K562 (cell line): ENCODE data around the gene STC2. TPM values are rescaled to one million over a fixed set of nuclear protein-coding genes. Genes with fewer than 3 reads are reported as not detected.
A peak's percentile ranks its signal among the peaks of the same experiment; 100 is the strongest.

Experiments
- CTBP1 ChIP-seq: fragments of 450-650 bp; IDR thresholded peaks from 2 replicates; pipeline ENCODE4 v1.6.1; 2016; ENCODE audit warnings: borderline replicate concordance
- GABPB2 ChIP-seq: fragments of 250-450 bp; sonication (Bioruptor Pico); conservative IDR thresholded peaks from 2 replicates; pipeline ENCODE4 v1.5.1; 2021; ENCODE audit warnings: mild to moderate bottlenecking
- IRF2 ChIP-seq: sonication (generic); formaldehyde crosslinking; IDR thresholded peaks from 2 replicates; pipeline ENCODE4 v1.8.1; 2022; ENCODE audit warnings: mild to moderate bottlenecking, missing genetic modification reagents
- LEF1 ChIP-seq: fragments of 450-650 bp; IDR thresholded peaks from 2 replicates; pipeline ENCODE4 v1.6.1; 2016; ENCODE audit warnings: mild to moderate bottlenecking
- MAZ ChIP-seq, 2 experiments: fragments of 450-650 bp in 1 of 2; sonication (generic) in 1 of 2; formaldehyde crosslinking; IDR thresholded peaks in 1 of 2; conservative IDR thresholded peaks in 1 of 2; 2 replicates each; pipeline versions ENCODE4 v1.4.0 to v1.5.0; 2020; ENCODE audit warnings: mild to moderate bottlenecking in 1 of 2, missing genetic modification reagents in 1 of 2
- MEF2D ChIP-seq: conservative IDR thresholded peaks from 2 replicates; pipeline ENCODE4 v1.6.1; 2016; ENCODE audit warnings: low read depth, missing genetic modification characterization, missing compliant biosample characterization
- PKNOX1 ChIP-seq: fragments of 450-650 bp; IDR thresholded peaks from 2 replicates; pipeline ENCODE4 v1.6.1; 2016
- PRDM10 ChIP-seq: fragments of 450-650 bp; IDR thresholded peaks from 2 replicates; pipeline ENCODE4 v1.6.1; 2018; ENCODE audit not compliant: partially characterized antibody
- RHOXF2B ChIP-seq: fragments of 250-450 bp; sonication (Bioruptor Pico); conservative IDR thresholded peaks from 2 replicates; pipeline ENCODE4 v1.5.1; 2021
- TCF15 ChIP-seq: fragments of 250-450 bp; sonication (Bioruptor Pico); IDR thresholded peaks from 2 replicates; pipeline ENCODE4 v1.8.0; 2022; ENCODE audit warnings: moderate library complexity, mild to moderate bottlenecking, inconsistent platforms
- ZNF449 ChIP-seq: fragments of 250-450 bp; sonication (Bioruptor Pico); IDR thresholded peaks from 2 replicates; pipeline ENCODE4 v1.8.0; 2022; ENCODE audit warnings: moderate library complexity, mild to moderate bottlenecking, inconsistent platforms
- ZZZ3 ChIP-seq: fragments of 450-650 bp; IDR thresholded peaks from 2 replicates; pipeline ENCODE4 v1.6.1; 2016; ENCODE audit warnings: antibody characterized with exemption, mild to moderate bottlenecking, moderate library complexity
- polyA plus RNA-seq, 8 experiments: library from polyadenylated mRNA; depleted of rRNA in 4 of 8; stranded (reverse) in 5 of 8; unstranded in 3 of 8; fragments of >200 nt; fragmentation: Nextera tagmentation in 2 of 8; fragmentation: Illumina TruSeq in 1 of 8; extraction: Ambion mirVana in 2 of 8; extraction: Trizol in 1 of 8; gene quantifications; 2 replicates each; pipeline versions ENCODE4 v1.2.1 to v1.2.3, GENCODE V29; 2011 to 2014; ENCODE audit warnings: inconsistent platforms in 1 of 8, missing spikeins in 1 of 8
- total RNA-seq, 7 experiments: library from RNA; depleted of rRNA in 6 of 7; stranded (reverse); fragments of >200 nt in 6 of 7; fragmentation: Illumina TruSeq in 2 of 7; extraction: Trizol in 2 of 7; gene quantifications; 2 replicates each; pipeline versions ENCODE4 v1.2.1 to v1.2.3, GENCODE V29; 2011 to 2021; ENCODE audit warnings: low replicate concordance in 1 of 7
- TF ChIP-seq, protein P1 (sequence below), 3 experiments: fragments of 200-800 bp in 1 of 3; fragments of 250-450 bp in 1 of 3; fragments of 450-650 bp in 1 of 3; sonication (Bioruptor Pico) in 1 of 3; sonication (Bioruptor generic) in 1 of 3; formaldehyde crosslinking in 1 of 3; IDR thresholded peaks; 2 replicates each; pipeline versions ENCODE4 v1.6.1 to v1.8.0; 2016 to 2022; ENCODE audit warnings: mild to moderate bottlenecking in 2 of 3, missing genetic modification characterization in 2 of 3, missing compliant biosample characterization in 1 of 3, moderate library complexity in 1 of 3
- TF ChIP-seq, protein P2 (sequence below), 2 experiments: fragments of 450-650 bp in 1 of 2; sonication (generic) in 1 of 2; formaldehyde crosslinking in 1 of 2; IDR thresholded peaks in 1 of 2; conservative IDR thresholded peaks in 1 of 2; 2 replicates each; pipeline versions ENCODE4 v1.6.1 to v1.8.1; 2016 to 2023; ENCODE audit warnings: mild to moderate bottlenecking in 2 of 2, moderate library complexity in 2 of 2, inconsistent platforms in 1 of 2, missing genetic modification reagents in 1 of 2

STC2 gene
- total and polyA plus RNA-seq, 9 of the 15 experiments (the other 6 are each of a cell fraction or from before 2014, with no cell fraction given), result 0.62 to 31.7 (median 7.4) TPM

GRCh38 chr5:173331956-173332479 is 3.8 kb upstream of the STC2 start (continued):
- TF ChIP-seq PKNOX1, result no peak
- TF ChIP-seq LEF1, result no peak
- no peak for TF ChIP-seq ZZZ3
- TF ChIP-seq MAZ (CRISPR knock-in tag; conservative IDR thresholded peaks at IDR 0.05 in 1 of 2, IDR thresholded peaks at IDR 0.05 in 1 of 2), result peak in 1 of 2 experiments; percentile 86; a peak in 3 of 4 replicates
- no peak for TF ChIP-seq GABPB2 (CRISPR knock-in tag)
- TF ChIP-seq, protein P1, sequence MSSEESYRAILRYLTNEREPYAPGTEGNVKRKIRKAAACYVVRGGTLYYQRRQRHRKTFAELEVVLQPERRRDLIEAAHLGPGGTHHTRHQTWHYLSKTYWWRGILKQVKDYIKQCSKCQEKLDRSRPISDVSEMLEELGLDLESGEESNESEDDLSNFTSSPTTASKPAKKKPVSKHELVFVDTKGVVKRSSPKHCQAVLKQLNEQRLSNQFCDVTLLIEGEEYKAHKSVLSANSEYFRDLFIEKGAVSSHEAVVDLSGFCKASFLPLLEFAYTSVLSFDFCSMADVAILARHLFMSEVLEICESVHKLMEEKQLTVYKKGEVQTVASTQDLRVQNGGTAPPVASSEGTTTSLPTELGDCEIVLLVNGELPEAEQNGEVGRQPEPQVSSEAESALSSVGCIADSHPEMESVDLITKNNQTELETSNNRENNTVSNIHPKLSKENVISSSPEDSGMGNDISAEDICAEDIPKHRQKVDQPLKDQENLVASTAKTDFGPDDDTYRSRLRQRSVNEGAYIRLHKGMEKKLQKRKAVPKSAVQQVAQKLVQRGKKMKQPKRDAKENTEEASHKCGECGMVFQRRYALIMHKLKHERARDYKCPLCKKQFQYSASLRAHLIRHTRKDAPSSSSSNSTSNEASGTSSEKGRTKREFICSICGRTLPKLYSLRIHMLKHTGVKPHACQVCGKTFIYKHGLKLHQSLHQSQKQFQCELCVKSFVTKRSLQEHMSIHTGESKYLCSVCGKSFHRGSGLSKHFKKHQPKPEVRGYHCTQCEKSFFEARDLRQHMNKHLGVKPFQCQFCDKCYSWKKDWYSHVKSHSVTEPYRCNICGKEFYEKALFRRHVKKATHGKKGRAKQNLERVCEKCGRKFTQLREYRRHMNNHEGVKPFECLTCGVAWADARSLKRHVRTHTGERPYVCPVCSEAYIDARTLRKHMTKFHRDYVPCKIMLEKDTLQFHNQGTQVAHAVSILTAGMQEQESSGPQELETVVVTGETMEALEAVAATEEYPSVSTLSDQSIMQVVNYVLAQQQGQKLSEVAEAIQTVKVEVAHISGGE (CRISPR knock-in tag; IDR thresholded peaks at IDR 0.05), result no peak
- no peak for TF ChIP-seq ZNF449 (CRISPR knock-in tag)
- peak; percentile 72; the same call in 1 of the 2 replicates for TF ChIP-seq CTBP1
- no peak for TF ChIP-seq IRF2 (CRISPR knock-in tag)
- TF ChIP-seq, protein P2, sequence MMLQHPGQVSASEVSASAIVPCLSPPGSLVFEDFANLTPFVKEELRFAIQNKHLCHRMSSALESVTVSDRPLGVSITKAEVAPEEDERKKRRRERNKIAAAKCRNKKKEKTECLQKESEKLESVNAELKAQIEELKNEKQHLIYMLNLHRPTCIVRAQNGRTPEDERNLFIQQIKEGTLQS (IDR thresholded peaks at IDR 0.05), result no peak; the same call in 1 of the 2 replicates
- TF ChIP-seq, protein P2 (CRISPR knock-in tag; conservative IDR thresholded peaks at IDR 0.05), result no peak; the same call in 1 of the 2 replicates
- TF ChIP-seq PRDM10, result no peak
- TF ChIP-seq RHOXF2B (CRISPR knock-in tag), result no peak
- TF ChIP-seq MEF2D (tag), result no peak
- no peak for TF ChIP-seq TCF15
